HG03442 (cell line): ENCODE results near the gene ARMCX4.
"Not testable (repeated sequence)": the region's sequence is repeated elsewhere in the genome, so short reads cannot be mapped to it uniquely, and the experiment has no call there.

Experiments
- ATAC-seq: cut with Tn5 transposase; IDR thresholded peaks from one replicate; pipeline ENCODE4 v1.9.1; 2021; ENCODE audit warnings: mild to moderate bottlenecking, moderate library complexity; ENCODE audit not compliant: unreplicated experiment

The ARMCX4 gene

DNA sequence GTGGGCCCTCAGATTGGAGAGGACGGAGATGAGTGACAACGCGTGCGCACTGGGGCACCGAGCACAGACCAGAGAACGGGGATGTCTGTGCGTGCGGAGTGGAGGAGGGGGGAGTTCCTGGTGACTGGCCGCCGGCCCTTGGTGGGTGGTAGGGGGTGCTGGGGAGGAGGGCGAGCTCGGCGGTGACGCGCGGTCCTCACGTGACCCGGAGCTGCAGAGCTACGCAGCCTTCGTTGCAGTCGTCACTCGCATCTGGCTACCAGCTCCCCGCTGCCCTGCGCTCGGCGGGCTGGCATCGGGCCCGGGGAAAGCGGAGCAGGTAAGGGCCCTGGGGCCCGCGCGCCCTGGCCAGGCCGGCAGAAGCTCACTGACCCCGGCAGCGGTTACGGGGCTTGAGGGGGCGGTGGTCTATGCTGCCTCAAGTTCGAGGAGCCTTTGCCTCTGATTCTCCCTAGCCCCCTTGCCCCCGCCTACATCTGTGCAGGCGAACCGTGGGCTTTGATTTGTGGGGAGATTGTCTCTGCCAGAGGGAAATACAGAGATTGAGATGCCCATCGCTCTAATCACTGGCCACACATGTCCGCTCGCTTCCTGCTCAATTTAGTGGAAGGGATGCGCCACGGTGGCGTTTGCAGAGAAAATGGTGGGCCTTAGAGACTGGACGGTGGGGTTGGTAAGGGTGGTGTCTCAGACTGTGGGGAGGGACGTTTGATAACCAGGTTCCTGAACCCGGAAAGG is at the start of gene ARMCX4:
ARMCX4 (plus strand) TSS at position 245 of the 738 bp plus-strand sequence. CDS start 3,134 bp downstream, outside the sequence.
- peak; percentile 60 for ATAC-seq

DNA sequence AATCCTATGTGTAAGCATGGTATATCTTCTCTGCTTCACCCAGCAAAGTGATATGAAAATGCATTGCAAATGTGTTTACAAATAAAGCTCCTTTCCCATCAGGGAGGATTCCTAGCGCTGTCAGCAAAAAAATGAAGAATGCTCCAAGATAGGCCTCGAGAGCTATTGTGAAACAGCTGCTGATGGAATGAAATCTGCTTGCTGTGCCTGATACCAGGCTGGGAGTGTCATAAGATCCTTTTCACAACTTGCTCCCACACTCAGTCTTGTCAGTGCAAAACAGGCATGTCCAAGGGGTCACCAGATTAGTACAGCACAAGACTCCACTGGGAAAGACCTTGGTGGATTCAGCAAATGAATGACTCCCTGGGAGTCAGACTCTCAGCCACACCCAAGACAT is 43.2 kb upstream of the ARMCX4 start:
- no peak for ATAC-seq

DNA sequence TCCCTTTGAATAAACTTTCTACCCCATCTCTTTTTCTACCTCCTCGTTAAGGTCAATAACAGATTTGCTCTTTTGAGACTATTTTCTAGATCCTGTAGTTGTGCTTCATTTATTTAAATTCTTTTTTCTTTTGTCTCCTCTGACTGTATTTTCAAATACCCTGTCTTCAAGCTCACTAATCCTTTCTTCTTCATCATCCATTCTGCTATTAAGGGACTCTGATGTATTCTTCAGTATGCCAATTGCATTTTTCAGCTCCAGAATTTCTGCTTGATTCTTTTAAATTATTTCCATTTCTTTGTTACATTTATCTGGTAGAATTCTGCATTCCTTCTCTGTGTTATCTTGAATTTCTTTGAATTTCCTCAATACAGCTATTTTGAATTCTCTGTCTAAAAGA is 36.0 kb upstream of the ARMCX4 start:
- no peak for ATAC-seq

DNA sequence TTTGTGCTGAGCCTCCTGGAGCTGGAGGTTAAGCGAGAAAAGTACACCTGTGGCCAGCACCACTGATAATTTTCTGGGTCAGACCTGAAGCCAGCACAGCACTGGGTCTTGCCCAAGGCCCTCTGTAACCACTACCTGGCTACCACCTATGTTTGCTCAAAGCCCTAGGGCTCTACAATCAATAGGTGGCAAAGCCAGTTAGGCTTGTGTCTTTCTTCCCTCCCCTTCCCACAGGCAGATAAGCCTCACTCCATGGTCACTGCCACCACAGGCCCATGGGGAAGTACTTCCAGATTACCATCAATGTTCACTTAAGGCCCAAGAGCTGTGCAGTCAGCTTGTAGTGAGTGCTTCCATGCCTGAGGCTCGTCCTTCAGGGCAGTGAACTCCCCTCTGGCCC is 35.2 kb upstream of the ARMCX4 start:
- no peak for ATAC-seq

DNA sequence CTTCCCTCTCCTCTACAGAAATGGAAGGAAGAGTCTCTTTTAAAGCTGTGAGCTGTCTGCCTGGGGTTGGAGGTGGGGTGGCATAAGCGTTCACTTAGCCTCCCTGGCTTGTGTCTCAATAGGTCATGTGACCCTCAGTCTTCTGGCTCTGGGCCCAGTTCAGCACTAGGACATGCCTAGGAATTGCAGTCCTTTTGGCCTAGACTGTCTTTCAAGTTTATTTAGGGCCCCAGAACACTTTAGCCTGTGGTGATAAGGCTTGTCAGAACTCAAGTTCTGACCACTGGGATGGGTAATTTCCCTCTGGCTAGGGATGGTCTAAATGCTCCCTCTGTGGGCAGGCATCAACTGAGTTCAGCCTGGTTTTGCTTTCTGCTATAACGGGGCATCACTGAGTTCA is 34.3 kb upstream of the ARMCX4 start:
- no peak for ATAC-seq

DNA sequence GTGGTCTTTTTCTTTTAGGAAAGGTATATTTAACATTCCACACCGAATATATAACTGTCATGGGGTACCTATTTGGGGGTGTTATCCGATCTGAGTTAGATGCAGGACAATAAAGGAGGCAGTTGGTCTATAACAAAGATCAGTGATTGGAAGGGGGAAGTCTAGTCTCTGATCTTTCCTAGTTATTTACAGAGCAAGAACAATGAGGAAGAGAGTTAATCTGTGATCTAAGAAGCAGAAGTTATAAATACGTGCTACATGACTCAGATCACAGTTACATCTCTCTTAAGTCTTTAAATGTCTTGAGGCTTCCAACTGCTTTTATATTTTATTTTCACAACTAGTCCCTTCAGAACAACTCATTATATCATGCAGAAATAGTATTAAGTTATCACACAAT is 33.2 kb upstream of the ARMCX4 start:
- ATAC-seq = no peak

DNA sequence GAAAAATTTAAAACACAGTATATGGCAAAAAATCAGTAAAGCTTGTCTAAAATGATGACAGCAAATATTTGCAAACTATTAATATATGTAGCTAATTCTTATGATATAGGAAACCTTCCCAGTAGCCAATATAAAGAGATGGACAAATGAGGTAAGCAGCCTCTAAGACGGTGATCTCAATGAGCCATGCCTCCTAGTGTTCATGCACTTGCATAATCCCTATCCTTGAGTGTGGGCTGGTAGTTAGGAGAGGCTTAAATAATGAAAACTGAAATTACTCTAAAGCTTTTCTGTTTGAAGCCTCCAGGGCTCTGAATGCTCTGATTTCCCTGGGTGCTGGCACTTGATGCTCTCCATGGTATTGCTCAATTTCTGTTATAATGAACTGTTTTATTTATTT is 24.6 kb upstream of the ARMCX4 start:
- ATAC-seq = no peak

DNA sequence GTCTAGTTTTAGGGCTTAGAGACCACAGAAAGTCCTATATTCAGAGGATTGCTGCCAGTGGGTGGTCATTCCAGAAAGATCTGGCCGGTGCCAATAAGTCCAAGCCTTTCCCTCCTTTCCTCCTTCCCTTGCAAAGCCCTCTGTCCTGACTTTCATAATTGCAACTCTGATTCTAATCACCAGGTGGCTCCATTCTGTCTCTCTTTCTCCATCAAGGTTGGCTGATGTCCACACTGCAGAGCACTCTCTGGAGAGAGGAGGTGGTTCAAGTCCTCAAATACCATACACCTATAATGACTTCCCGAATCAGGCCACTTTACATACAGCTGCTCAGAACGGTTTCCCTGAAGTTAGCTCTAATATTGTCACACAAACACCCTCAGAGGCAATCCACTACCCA is 22.4 kb upstream of the ARMCX4 start:
- ATAC-seq = no peak

DNA sequence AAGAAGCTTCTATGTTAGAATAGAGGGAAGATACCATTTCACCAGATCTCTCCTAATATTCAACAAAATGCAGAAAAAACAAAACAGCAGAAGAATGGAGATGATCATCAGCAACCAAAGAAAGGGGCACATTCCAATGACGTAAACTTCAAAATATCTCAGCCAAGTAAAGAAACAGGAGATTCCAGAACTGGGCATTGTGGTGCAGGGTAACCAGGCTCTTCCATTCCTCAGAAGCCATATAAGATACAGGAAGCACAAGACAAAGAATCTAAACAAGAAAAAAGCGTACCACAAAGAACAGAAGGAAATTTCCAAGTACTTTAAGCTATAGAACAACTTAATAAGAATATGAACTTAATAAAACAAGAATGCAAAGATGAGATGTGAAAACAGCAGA is 6.9 kb upstream of the ARMCX4 start:
- ATAC-seq = no peak

DNA sequence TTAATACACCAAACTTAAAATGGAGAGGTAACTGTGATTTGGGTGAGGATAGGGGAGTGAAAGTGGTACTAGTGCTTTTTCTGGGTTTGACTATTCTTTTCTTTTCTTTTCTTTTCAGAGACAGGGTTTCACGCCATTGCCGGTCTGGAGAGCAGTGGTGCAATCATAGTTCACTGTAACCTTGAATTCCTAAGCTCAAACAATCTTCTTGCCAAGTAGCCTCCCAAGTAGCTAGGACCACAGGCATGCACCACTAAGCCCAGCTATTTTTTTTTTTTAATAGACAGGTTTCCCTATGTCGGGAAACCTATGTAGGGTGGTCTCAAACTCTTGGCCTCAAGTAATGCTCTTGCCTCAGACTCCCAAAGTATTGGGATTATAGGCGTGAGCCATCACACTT is 3.0 kb upstream of the ARMCX4 start:
- no peak for ATAC-seq

DNA sequence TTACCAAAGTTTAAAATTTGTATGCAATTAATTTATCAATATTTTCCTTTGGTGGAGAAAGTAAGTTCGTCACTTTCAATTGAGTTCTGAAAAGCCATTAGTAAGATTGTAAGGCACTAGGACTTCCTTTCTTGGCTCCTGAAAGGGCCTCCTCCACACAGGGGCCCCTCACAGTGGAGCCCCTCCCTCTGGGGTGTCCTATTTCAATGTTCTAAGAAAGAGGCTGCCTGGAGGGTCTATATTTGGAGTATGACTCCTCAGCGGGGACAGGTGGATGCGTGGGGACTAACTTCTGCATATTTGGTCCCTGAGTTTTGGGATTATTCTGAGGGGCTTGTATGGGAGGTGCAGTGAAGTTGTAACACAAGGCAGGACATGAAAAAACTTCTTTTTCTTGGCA is 1.6 kb upstream of the ARMCX4 start:
- no peak for ATAC-seq

DNA sequence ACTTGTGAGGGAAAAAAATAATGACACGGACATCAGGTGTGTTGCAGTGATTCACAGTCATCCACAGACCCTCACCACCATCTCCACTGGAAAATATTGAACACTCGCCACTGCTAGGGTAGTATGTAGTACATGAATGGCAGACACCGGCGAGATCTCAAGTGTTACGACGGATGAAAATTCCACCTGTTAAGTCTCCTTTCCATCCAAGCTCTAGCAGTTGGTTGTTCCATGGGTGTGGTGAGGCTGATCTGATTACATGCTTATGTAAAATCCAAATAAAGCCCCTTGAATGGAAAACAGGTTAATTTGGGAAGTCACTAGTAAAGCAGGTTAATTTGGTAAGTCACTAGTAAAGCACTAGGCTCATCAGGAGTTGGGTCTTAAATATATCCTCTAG is 1.1 kb upstream of the ARMCX4 start:
- no peak for ATAC-seq

DNA sequence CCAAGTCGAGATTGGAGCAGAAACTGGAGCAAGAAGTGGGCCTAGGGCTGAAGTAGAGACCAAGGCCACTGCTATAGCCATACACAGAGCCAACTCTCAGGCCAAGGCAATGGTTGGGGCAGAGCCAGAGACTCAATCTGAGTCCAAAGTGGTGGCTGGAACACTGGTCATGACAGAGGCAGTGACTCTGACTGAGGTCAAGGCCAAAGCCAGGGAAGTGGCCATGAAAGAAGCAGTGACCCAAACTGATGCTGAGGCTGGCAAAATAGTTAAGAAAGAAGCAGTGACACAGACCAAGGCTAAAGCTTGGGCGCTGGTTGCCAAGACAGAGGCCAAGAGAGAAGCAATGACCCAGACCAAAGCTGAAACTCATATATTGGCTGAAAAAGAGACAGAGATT is 3.5 kb downstream of the ARMCX4 start:
- ATAC-seq = no peak

DNA sequence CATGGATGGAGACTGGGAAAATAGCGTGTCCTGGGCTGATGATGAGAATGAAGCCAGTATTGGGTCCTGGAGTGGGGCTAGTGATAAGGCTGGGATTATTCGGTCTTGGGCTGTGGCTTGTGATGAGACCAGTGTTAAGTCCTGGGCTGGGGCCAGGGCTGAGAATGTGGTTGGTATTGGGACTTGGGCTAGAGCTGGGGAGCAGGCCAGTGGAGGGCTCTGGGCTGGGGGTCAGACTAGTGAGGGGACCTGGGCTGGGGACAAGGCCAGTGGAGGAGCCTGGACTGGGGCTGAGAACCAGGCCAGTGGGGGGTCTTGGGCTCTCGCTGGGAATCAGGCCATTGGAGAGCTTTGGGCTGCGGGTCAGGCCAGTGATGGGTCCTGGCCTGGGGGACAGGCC is 6.7 kb downstream of the ARMCX4 start:
- ATAC-seq = no peak

DNA sequence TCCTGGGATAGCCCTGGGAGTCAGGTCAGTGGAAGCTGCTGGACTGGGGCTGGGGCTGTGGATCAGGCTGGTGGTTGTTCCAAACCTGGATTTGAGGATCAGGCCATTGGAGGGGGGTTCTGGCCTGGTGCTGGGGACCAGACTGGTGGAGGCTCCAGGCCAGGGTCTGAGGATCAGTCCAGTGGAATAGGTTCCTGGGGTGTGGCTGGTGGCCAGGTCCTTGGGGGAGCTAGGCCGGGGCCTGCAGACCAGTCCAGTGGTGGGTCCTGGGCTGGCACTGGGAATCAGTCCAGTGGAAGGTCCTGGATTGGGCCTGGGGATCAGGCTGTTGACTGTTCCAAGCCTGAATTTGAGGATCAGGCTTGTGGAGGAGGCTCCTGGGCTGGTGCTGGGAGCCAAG is 8.0 kb downstream of the ARMCX4 start:
- no peak for ATAC-seq

DNA sequence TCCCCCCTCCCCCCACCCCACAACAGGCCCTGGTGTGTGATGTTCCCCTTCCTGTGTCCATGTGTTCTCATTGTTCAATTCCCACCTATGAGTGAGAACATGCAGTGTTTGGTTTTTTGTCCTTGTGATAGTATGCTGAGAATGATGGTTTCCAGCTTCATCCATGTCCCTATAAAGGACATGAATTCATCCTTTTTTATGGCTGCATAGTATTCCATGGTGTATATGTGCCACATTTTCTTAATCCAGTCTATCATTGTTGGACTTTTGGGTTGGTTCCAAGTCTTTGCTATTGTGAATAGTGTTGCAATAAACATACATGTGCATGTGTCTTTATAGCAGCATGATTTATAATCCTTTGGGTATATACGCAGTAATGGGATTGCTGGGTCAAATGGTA is 17.7 kb downstream of the ARMCX4 start:
- ATAC-seq = not testable (repeated sequence)

DNA sequence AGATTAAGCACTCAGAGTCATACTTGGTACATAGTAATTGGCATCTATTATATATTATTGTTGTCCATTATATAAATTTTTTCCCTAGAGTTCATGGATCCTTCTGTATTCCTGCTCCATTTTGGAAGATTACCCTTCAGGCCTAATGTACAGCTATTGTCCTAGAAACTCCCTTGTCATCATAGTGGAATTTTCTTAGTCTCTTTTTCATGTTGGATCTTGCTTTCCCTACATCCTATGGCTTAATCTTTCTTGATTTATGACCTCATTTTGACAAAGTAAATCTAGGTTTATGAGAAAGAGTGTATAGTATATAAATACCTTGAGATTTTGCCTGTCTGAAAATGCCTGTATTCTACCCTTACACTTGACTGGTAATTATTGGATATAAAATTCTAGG is 22.1 kb downstream of the ARMCX4 start:
- no peak for ATAC-seq

DNA sequence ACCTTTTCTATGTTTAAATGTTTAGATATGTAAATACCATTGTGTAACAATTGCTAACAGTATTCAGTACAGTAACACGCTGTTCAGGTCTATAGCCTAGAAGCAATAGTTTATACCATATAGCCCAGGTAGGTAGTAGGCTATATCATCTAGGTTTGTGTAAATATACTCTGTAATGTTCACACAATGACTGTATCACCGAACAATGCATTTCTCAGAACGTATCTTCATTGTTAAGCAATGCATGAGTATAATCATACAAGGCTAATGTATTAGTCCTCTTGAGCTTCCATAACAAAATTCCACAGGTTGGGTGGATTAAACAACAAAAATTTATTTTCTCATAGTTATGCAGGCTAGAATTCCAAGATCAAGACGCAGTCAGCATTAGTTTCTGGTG is 22.7 kb downstream of the ARMCX4 start:
- ATAC-seq = no peak

DNA sequence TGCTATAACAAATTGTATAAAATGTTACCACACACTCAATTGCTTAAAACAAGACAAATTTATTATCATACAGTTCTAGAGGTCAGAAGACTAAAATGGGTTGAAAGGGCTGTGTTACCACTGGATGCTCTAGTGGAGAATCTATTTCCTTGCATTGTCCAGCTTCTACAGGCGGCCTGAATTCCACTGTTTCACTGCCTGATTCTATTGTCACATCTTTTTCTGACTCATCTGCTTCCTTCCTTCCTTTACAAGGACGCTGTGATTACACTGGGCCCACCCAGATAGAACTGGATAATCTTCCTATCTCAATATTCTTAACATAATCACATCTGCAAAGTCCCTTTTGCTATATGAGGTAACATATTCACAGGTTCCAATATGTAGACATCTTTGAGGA is 45.7 kb downstream of the ARMCX4 start:
- ATAC-seq = no peak
